ENCODE measurements around the gene DRD5.
"Not testable (repeated sequence)": the region's sequence is repeated elsewhere in the genome, so short reads cannot be mapped to it uniquely, and the experiment has no call there.

Gene DRD5

GRCh38 chr4:9792381-9792780, 10.9 kb downstream of the DRD5 start:
- no peak for TF ChIP-seq POLR2A (IDR thresholded peaks at IDR 0.05; ENCODE audit: low read depth, low read length)
- FAIRE-seq (no peak), DNase-seq (ENCODE audit: insufficient read length, low spot score) (no peak)

- DNase-seq (ENCODE audit: insufficient read length, low spot score); FAIRE-seq: not testable (repeated sequence)
Measured at GRCh38 chr4:9796641-9797040, 15.2 kb downstream of the DRD5 start.

- FAIRE-seq (no peak), DNase-seq (ENCODE audit: insufficient read length, low spot score) (no peak)
- TF ChIP-seq POLR2A (IDR thresholded peaks at IDR 0.05; ENCODE audit: low read depth, low read length) = no peak
Measured at GRCh38 chr4:9800848-9801247, 19.4 kb downstream of the DRD5 start.

GRCh38 chr4:9804918-9805317, 23.5 kb downstream of the DRD5 start:
- FAIRE-seq (no peak), DNase-seq (ENCODE audit: insufficient read length, low spot score) (no peak)
- TF ChIP-seq POLR2A (IDR thresholded peaks at IDR 0.05; ENCODE audit: low read depth, low read length) = no peak

GRCh38 chr4:9808077-9808476, 26.6 kb downstream of the DRD5 start:
- no peak for TF ChIP-seq POLR2A (IDR thresholded peaks at IDR 0.05; ENCODE audit: low read depth, low read length)
- no peak for DNase-seq (ENCODE audit: insufficient read length, low spot score)
- FAIRE-seq = no peak

- no peak for FAIRE-seq
- no peak for TF ChIP-seq POLR2A (IDR thresholded peaks at IDR 0.05; ENCODE audit: low read depth, low read length)
- DNase-seq (ENCODE audit: insufficient read length, low spot score) = no peak
Measured at GRCh38 chr4:9811806-9812205, 30.4 kb downstream of the DRD5 start.

GRCh38 chr4:9812501-9813340, 31.3 kb downstream of the DRD5 start:
- no peak for TF ChIP-seq POLR2A (IDR thresholded peaks at IDR 0.05; ENCODE audit: low read depth, low read length)
- no peak for FAIRE-seq

GRCh38 chr4:9816285-9816684, 34.9 kb downstream of the DRD5 start:
- FAIRE-seq (no peak), DNase-seq (ENCODE audit: insufficient read length, low spot score) (no peak)
- no peak for TF ChIP-seq POLR2A (IDR thresholded peaks at IDR 0.05; ENCODE audit: low read depth, low read length)

More at GRCh38 chr4:9812501-9813340, 31.3 kb downstream of the DRD5 start:
- DNase-seq (ENCODE audit: insufficient read length, low spot score) = no peak

- no peak for DNase-seq (ENCODE audit: insufficient read length, low spot score)
- no peak for FAIRE-seq
- TF ChIP-seq POLR2A (IDR thresholded peaks at IDR 0.05; ENCODE audit: low read depth, low read length) = no peak
Measured at GRCh38 chr4:9820343-9820742, 38.9 kb downstream of the DRD5 start.

- TF ChIP-seq POLR2A (IDR thresholded peaks at IDR 0.05; ENCODE audit: low read depth, low read length) = no peak
- FAIRE-seq = no peak
- no peak for DNase-seq (ENCODE audit: insufficient read length, low spot score)
Measured at GRCh38 chr4:9825049-9825448, 43.6 kb downstream of the DRD5 start.

- no peak for TF ChIP-seq POLR2A (IDR thresholded peaks at IDR 0.05; ENCODE audit: low read depth, low read length)
- FAIRE-seq (no peak), DNase-seq (ENCODE audit: insufficient read length, low spot score) (no peak)
Measured at GRCh38 chr4:9826551-9826950, 45.1 kb downstream of the DRD5 start.

- no peak for FAIRE-seq
- no peak for DNase-seq (ENCODE audit: insufficient read length, low spot score)
- no peak for TF ChIP-seq POLR2A (IDR thresholded peaks at IDR 0.05; ENCODE audit: low read depth, low read length)
Measured at GRCh38 chr4:9832640-9833039, 51.2 kb downstream of the DRD5 start.

- no peak for DNase-seq (ENCODE audit: insufficient read length, low spot score)
- FAIRE-seq = no peak
- TF ChIP-seq POLR2A (IDR thresholded peaks at IDR 0.05; ENCODE audit: low read depth, low read length) = no peak
Measured at GRCh38 chr4:9833421-9833820, 52.0 kb downstream of the DRD5 start.

All from H54 (cell line).